GM23338 (cell line): Measurements from ENCODE around the gene STING1.

ENCODE experiments used
- TF ChIP-seq, protein P1 (sequence below): IDR thresholded peaks from one replicate; pipeline ENCODE4 v1.6.1; 2018; ENCODE audit warnings: antibody characterized with exemption; ENCODE audit not compliant: unreplicated experiment
- TF ChIP-seq, protein P2 (sequence below), 2 experiments: fragments of 200-600 bp in 1 of 2; sonication (generic) in 1 of 2; conservative IDR thresholded peaks; 2 replicates each; pipeline versions ENCODE4 v1.5.1 to v1.6.1; 2016 to 2017; ENCODE audit warnings: antibody characterized with exemption in 2 of 2, low read depth in 2 of 2, mild to moderate bottlenecking in 2 of 2, moderate library complexity in 1 of 2
- TF ChIP-seq, protein P3 (sequence below): IDR thresholded peaks from 2 replicates; pipeline ENCODE4 v1.6.1; 2016; ENCODE audit warnings: antibody characterized with exemption

DNA sequence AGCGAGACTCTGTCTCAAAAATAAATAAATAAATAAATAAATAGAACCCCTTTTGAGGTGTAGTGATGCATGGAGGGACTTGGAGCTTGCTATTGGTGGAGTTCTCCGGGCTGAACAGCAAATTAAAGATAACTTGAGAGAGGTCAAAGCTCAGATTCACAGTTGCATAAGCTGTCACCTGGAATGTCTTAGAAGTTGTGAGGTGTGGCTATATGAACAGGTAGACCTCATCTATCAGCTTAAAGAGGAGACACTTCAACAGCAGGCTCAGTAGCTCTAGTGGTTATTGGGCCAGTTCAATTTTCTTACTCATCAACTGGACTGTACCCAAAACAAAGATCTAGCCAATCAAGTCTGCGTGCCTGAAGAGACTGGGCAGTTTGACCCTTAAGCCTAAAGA lies 11.7 kb upstream of the STING1 start:
- TF ChIP-seq, protein P1, sequence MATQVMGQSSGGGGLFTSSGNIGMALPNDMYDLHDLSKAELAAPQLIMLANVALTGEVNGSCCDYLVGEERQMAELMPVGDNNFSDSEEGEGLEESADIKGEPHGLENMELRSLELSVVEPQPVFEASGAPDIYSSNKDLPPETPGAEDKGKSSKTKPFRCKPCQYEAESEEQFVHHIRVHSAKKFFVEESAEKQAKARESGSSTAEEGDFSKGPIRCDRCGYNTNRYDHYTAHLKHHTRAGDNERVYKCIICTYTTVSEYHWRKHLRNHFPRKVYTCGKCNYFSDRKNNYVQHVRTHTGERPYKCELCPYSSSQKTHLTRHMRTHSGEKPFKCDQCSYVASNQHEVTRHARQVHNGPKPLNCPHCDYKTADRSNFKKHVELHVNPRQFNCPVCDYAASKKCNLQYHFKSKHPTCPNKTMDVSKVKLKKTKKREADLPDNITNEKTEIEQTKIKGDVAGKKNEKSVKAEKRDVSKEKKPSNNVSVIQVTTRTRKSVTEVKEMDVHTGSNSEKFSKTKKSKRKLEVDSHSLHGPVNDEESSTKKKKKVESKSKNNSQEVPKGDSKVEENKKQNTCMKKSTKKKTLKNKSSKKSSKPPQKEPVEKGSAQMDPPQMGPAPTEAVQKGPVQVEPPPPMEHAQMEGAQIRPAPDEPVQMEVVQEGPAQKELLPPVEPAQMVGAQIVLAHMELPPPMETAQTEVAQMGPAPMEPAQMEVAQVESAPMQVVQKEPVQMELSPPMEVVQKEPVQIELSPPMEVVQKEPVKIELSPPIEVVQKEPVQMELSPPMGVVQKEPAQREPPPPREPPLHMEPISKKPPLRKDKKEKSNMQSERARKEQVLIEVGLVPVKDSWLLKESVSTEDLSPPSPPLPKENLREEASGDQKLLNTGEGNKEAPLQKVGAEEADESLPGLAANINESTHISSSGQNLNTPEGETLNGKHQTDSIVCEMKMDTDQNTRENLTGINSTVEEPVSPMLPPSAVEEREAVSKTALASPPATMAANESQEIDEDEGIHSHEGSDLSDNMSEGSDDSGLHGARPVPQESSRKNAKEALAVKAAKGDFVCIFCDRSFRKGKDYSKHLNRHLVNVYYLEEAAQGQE = no peak
- TF ChIP-seq, protein P2, sequence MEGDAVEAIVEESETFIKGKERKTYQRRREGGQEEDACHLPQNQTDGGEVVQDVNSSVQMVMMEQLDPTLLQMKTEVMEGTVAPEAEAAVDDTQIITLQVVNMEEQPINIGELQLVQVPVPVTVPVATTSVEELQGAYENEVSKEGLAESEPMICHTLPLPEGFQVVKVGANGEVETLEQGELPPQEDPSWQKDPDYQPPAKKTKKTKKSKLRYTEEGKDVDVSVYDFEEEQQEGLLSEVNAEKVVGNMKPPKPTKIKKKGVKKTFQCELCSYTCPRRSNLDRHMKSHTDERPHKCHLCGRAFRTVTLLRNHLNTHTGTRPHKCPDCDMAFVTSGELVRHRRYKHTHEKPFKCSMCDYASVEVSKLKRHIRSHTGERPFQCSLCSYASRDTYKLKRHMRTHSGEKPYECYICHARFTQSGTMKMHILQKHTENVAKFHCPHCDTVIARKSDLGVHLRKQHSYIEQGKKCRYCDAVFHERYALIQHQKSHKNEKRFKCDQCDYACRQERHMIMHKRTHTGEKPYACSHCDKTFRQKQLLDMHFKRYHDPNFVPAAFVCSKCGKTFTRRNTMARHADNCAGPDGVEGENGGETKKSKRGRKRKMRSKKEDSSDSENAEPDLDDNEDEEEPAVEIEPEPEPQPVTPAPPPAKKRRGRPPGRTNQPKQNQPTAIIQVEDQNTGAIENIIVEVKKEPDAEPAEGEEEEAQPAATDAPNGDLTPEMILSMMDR (conservative IDR thresholded peaks at IDR 0.05; ENCODE audit: low read depth in 2 of 2) = no peak
- TF ChIP-seq, protein P3, sequence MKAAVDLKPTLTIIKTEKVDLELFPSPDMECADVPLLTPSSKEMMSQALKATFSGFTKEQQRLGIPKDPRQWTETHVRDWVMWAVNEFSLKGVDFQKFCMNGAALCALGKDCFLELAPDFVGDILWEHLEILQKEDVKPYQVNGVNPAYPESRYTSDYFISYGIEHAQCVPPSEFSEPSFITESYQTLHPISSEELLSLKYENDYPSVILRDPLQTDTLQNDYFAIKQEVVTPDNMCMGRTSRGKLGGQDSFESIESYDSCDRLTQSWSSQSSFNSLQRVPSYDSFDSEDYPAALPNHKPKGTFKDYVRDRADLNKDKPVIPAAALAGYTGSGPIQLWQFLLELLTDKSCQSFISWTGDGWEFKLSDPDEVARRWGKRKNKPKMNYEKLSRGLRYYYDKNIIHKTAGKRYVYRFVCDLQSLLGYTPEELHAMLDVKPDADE = no peak
